ENCODE measurements around the gene CTCFL.

- TF ChIP-seq CTCF (IDR thresholded peaks at IDR 0.05) (no peak), EZH2phosphoT487 (IDR thresholded peaks at IDR 0.05) (no peak)
Observed at GRCh38 chr20:57537822-57538221, 12.9 kb upstream of the CTCFL start.

All from neural progenitor cell (in vitro differentiated cells).